HepG2 (cell line): Measurements from ENCODE around the gene KCNAB1.

ENCODE experiments used
- CBX2 ChIP-seq, 2 experiments: fragments of 200-600 bp in 1 of 2; sonication (generic); formaldehyde crosslinking in 1 of 2; IDR thresholded peaks; 2 replicates each; pipeline versions ENCODE4 v1.7.0 to v1.8.1; 2018 to 2022; ENCODE audit warnings: low read depth in 2 of 2, low read length in 1 of 2, mild to moderate bottlenecking in 1 of 2, missing genetic modification reagents in 1 of 2
- CTCF ChIP-seq: sonication (generic); formaldehyde crosslinking; IDR thresholded peaks from 2 replicates; pipeline ENCODE4 v1.5.0; 2020; ENCODE audit warnings: mild to moderate bottlenecking, missing genetic modification reagents, moderate library complexity
- NR2F6 ChIP-seq, 2 experiments: IDR thresholded peaks; 2 replicates each; pipeline ENCODE4 v1.6.1; 2016; ENCODE audit warnings: antibody characterized with exemption in 1 of 2, mild to moderate bottlenecking in 1 of 2
- RFX5 ChIP-seq: IDR thresholded peaks from 2 replicates; pipeline ENCODE4 v1.6.1; 2011; ENCODE audit warnings: low read depth, low read length, improper control_type of control experiment
- USF2 ChIP-seq, 2 experiments: sonication (generic) in 1 of 2; formaldehyde crosslinking in 1 of 2; IDR thresholded peaks; 2 replicates each; pipeline versions ENCODE4 v1.5.1 to v1.6.1; 2011 to 2020; ENCODE audit warnings: borderline replicate concordance in 1 of 2, low read depth in 1 of 2, low read length in 1 of 2, mild to moderate bottlenecking in 1 of 2, missing genetic modification reagents in 1 of 2, moderate library complexity in 1 of 2
- ZNF24 ChIP-seq: fragments of 450-650 bp; IDR thresholded peaks from 2 replicates; pipeline ENCODE4 v1.6.1; 2017; ENCODE audit warnings: antibody characterized with exemption, mild to moderate bottlenecking
- ZSCAN22 ChIP-seq: sonication (generic); formaldehyde crosslinking; IDR thresholded peaks from 2 replicates; pipeline ENCODE4 v1.4.0; 2020; ENCODE audit warnings: mild to moderate bottlenecking, missing genetic modification reagents

GRCh38 chr3:156264771-156265170, 144.4 kb downstream of the KCNAB1 start:
- TF ChIP-seq NR2F6 (IDR thresholded peaks at IDR 0.05) (no peak), NR2F6 (CRISPR knock-in tag; IDR thresholded peaks at IDR 0.05) (no peak), RFX5 (no peak), CBX2 (IDR thresholded peaks at IDR 0.05; ENCODE audit: low read depth, low read length) (no peak), CBX2 (CRISPR knock-in tag; IDR thresholded peaks at IDR 0.05; ENCODE audit: low read depth) (no peak), CTCF (no peak), ZNF24 (no peak), ZSCAN22 (no peak), USF2 (IDR thresholded peaks at IDR 0.05; ENCODE audit: low read depth, low read length) (no peak), USF2 (CRISPR knock-in tag; IDR thresholded peaks at IDR 0.05; ENCODE audit: borderline replicate concordance) (no peak)
